WTC11 (cell line): ENCODE measurements around the gene ENG. TPM values are rescaled to one million over a fixed set of nuclear protein-coding genes. Genes with fewer than 3 reads are reported as not detected.

ENCODE experiments used
- ATAC-seq: fragments of 200-7000 bp; cut with Tn5 transposase; 2 replicates; pipeline ENCODE4 v1.10.0; 2021; ENCODE audit warnings: mild to moderate bottlenecking, moderate library complexity
- CTCF ChIA-PET: fragments of 300-600 bp; sonication (Branson Sonifier 250); formaldehyde crosslinking; loops from one replicate; lab custom pipeline; 2021; ENCODE audit warnings: antibody characterized with exemption; lab: Charles Lee
- POLR2A ChIA-PET: fragments of 350-600 bp; sonication (Branson Sonifier 250); formaldehyde crosslinking; loops from one replicate; lab custom pipeline; 2021; ENCODE audit warnings: antibody characterized with exemption; lab: Charles Lee
- DNase-seq: peaks from one replicate; pipeline ENCODE4 v3.0.0; 2021; ENCODE audit warnings: low spot score
- H3K27ac Mint-ChIP-seq: 2 replicates; pipeline ENCODE4 v1.8.0; 2021; ENCODE audit warnings: mixed read lengths
- H3K27me3 Mint-ChIP-seq: 2 replicates; pipeline ENCODE4 v1.8.0; 2021; ENCODE audit warnings: low read depth, mild to moderate bottlenecking, moderate library complexity, mixed read lengths
- H3K36me3 Mint-ChIP-seq: 2 replicates; pipeline ENCODE4 v1.8.0; 2021; ENCODE audit warnings: mixed read lengths
- H3K4me1 Mint-ChIP-seq: 2 replicates; pipeline ENCODE4 v1.8.0; 2022; ENCODE audit warnings: mixed read lengths
- H3K4me3 Mint-ChIP-seq: 2 replicates; pipeline ENCODE4 v1.8.0; 2021; ENCODE audit warnings: mild to moderate bottlenecking, moderate library complexity, mixed read lengths
- H3K9me3 Mint-ChIP-seq: 2 replicates; pipeline ENCODE4 v1.8.0; 2021; ENCODE audit warnings: mixed read lengths
- AR ChIP-seq: fragments of 250-450 bp; sonication (Bioruptor Pico); IDR thresholded peaks from 2 replicates; pipeline ENCODE4 v1.9.0; 2021; ENCODE audit warnings: mild to moderate bottlenecking
- ATF1 ChIP-seq: sonication (generic); formaldehyde crosslinking; IDR thresholded peaks from 2 replicates; pipeline ENCODE4 v1.8.1; 2023; ENCODE audit warnings: mild to moderate bottlenecking, moderate library complexity, missing genetic modification reagents
- CREM ChIP-seq: sonication (generic); formaldehyde crosslinking; IDR thresholded peaks from 2 replicates; pipeline ENCODE4 v1.8.1; 2022; ENCODE audit warnings: mild to moderate bottlenecking, missing genetic modification reagents, moderate library complexity
- E2F4 ChIP-seq: sonication (generic); formaldehyde crosslinking; IDR thresholded peaks from 2 replicates; pipeline ENCODE4 v1.8.1; 2022; ENCODE audit warnings: low read depth, mild to moderate bottlenecking, moderate library complexity, missing genetic modification reagents, borderline replicate concordance
- EMX1 ChIP-seq: fragments of 250-450 bp; sonication (Bioruptor Pico); IDR thresholded peaks from 2 replicates; pipeline ENCODE4 v1.8.0; 2021; ENCODE audit warnings: mild to moderate bottlenecking
- ERG ChIP-seq: fragments of 250-450 bp; sonication (Bioruptor Pico); IDR thresholded peaks from 2 replicates; pipeline ENCODE4 v1.8.0; 2021; ENCODE audit warnings: mild to moderate bottlenecking
- FOXK1 ChIP-seq: sonication (generic); formaldehyde crosslinking; IDR thresholded peaks from 2 replicates; pipeline ENCODE4 v1.8.0; 2022; ENCODE audit warnings: mild to moderate bottlenecking, moderate library complexity, missing genetic modification reagents
- GRHL2 ChIP-seq: fragments of 250-450 bp; sonication (Bioruptor Pico); IDR thresholded peaks from 2 replicates; pipeline ENCODE4 v1.8.0; 2022; ENCODE audit warnings: mild to moderate bottlenecking, moderate library complexity; ENCODE audit not compliant: insufficient replicate concordance, severe bottlenecking
- GTF2I ChIP-seq: fragments of 250-450 bp; sonication (Bioruptor Pico); conservative IDR thresholded peaks from 2 replicates; pipeline ENCODE4 v1.4.0; 2021; ENCODE audit warnings: mild to moderate bottlenecking
- JAZF1 ChIP-seq: fragments of 250-450 bp; sonication (Bioruptor Pico); IDR thresholded peaks from 2 replicates; pipeline ENCODE4 v1.9.0; 2021; ENCODE audit warnings: moderate library complexity, mild to moderate bottlenecking, inconsistent platforms
- MAX ChIP-seq: sonication (generic); formaldehyde crosslinking; IDR thresholded peaks from 2 replicates; pipeline ENCODE4 v1.8.0; 2022; ENCODE audit warnings: mild to moderate bottlenecking, missing genetic modification reagents
- MLX ChIP-seq: sonication (generic); formaldehyde crosslinking; IDR thresholded peaks from 2 replicates; pipeline ENCODE4 v1.8.1; 2023; ENCODE audit warnings: mild to moderate bottlenecking, missing genetic modification reagents, moderate library complexity
- NR3C1 ChIP-seq: sonication (generic); formaldehyde crosslinking; conservative IDR thresholded peaks from 2 replicates; pipeline ENCODE4 v1.8.1; 2023; ENCODE audit warnings: low read depth, mild to moderate bottlenecking, missing genetic modification reagents
- OVOL2 ChIP-seq: fragments of 250-450 bp; sonication (Bioruptor Pico); IDR thresholded peaks from 2 replicates; pipeline ENCODE4 v1.9.0; 2021; ENCODE audit warnings: mild to moderate bottlenecking, borderline replicate concordance
- PRRX2 ChIP-seq: fragments of 250-450 bp; sonication (Bioruptor Pico); IDR thresholded peaks from 2 replicates; pipeline ENCODE4 v1.8.0; 2021; ENCODE audit warnings: mild to moderate bottlenecking
- RORB ChIP-seq: fragments of 250-450 bp; sonication (Bioruptor Pico); IDR thresholded peaks from 2 replicates; pipeline ENCODE4 v1.9.0; 2021; ENCODE audit warnings: mild to moderate bottlenecking
- STAT6 ChIP-seq: sonication (generic); formaldehyde crosslinking; conservative IDR thresholded peaks from 2 replicates; pipeline ENCODE4 v1.8.1; 2023; ENCODE audit warnings: mild to moderate bottlenecking, low read depth, missing genetic modification reagents, moderate library complexity
- TP53 ChIP-seq: sonication (generic); formaldehyde crosslinking; IDR thresholded peaks from 2 replicates; pipeline ENCODE4 v1.8.1; 2023; ENCODE audit warnings: mild to moderate bottlenecking, missing genetic modification reagents
- ZNF416 ChIP-seq: fragments of 250-450 bp; sonication (Bioruptor Pico); IDR thresholded peaks from 2 replicates; pipeline ENCODE4 v1.9.0; 2021; ENCODE audit warnings: mild to moderate bottlenecking, inconsistent platforms
- ZNF423 ChIP-seq: fragments of 250-450 bp; sonication (Bioruptor Pico); IDR thresholded peaks from 2 replicates; pipeline ENCODE4 v2.1.2; 2022; ENCODE audit warnings: mild to moderate bottlenecking, moderate library complexity
- ZNF671 ChIP-seq: fragments of 250-450 bp; sonication (Bioruptor Pico); IDR thresholded peaks from 2 replicates; pipeline ENCODE4 v1.8.0; 2021; ENCODE audit warnings: mild to moderate bottlenecking
- ZSCAN18 ChIP-seq: fragments of 250-450 bp; sonication (Bioruptor Pico); IDR thresholded peaks from 2 replicates; pipeline ENCODE4 v2.1.2; 2022; ENCODE audit warnings: mild to moderate bottlenecking, moderate library complexity
- total RNA-seq: library from RNA; stranded (reverse); gene quantifications from 3 replicates; pipeline ENCODE4 v1.2.3, GENCODE V29; 2021

Gene ENG
- total RNA-seq, 1 experiment from 2014 or later: 4.4 TPM

GRCh38 chr9:127801955-127802575 is 52.4 kb downstream of the ENG start:
- DNase-seq: no peak
- peak overlapping the region; percentile 93 for H3K27ac Mint-ChIP-seq
- TF ChIP-seq TP53 (CRISPR knock-in tag): no peak
- TF ChIP-seq ERG (CRISPR knock-in tag): no peak
- no peak for TF ChIP-seq NR3C1 (CRISPR knock-in tag)
- peaks cover 8% of the 10 kb centered on the region for H3K4me1 Mint-ChIP-seq
- ChIA-PET CTCF (interaction anchor here (1.0 to 2.8 kb wide), 10 partner anchors 10 to 122 kb away, joined by 3 to 17 read pairs (median 7); partner anchors contain the start of genes CDK9, ST6GALNAC4 and TOR2A), POLR2A (interaction anchor here (0.7 to 1.8 kb wide), 4 partner anchors 10 to 200 kb away, joined by 3 to 9 read pairs (median 3); no protein-coding TSS in a partner anchor)
- H3K9me3 Mint-ChIP-seq: no peaks in the 10 kb centered on the region
- H3K36me3 Mint-ChIP-seq: peaks cover 3% of the 10 kb centered on the region
- ATAC-seq: peak; percentile 43
- H3K27me3 Mint-ChIP-seq: no peaks in the 10 kb centered on the region
- peak overlapping the region; percentile 83 for H3K4me3 Mint-ChIP-seq

- no peak overlapping the region for H3K27ac Mint-ChIP-seq
- no peaks in the 10 kb centered on the region for H3K9me3 Mint-ChIP-seq
- ATAC-seq (no peak), DNase-seq (no peak)
- ChIA-PET POLR2A (interaction anchor here (0.6 kb wide), 1 partner anchor 37 kb away, joined by 10 read pairs; no protein-coding TSS in a partner anchor), CTCF (interaction anchor here (0.7 to 1.8 kb wide), 3 partner anchors 11 to 73 kb away, joined by 3 to 5 read pairs (median 3); partner anchors contain the start of gene CDK9)
- TF ChIP-seq MAX: no peak
- TF ChIP-seq E2F4 (CRISPR knock-in tag): no peak
- no peak for TF ChIP-seq ZNF423 (CRISPR knock-in tag)
- no peak for TF ChIP-seq ZNF671 (CRISPR knock-in tag)
- no peak for TF ChIP-seq OVOL2 (CRISPR knock-in tag)
- no peak for TF ChIP-seq RORB (CRISPR knock-in tag)
- TF ChIP-seq GTF2I (CRISPR knock-in tag): no peak
- TF ChIP-seq CREM (CRISPR knock-in tag): no peak
- no peak for TF ChIP-seq STAT6
- no peak for TF ChIP-seq MLX (CRISPR knock-in tag)
- TF ChIP-seq JAZF1 (CRISPR knock-in tag): no peak
- no peak for TF ChIP-seq EMX1 (CRISPR knock-in tag)
- TF ChIP-seq ZNF416: no peak
- TF ChIP-seq ZSCAN18 (CRISPR knock-in tag): no peak
- TF ChIP-seq ATF1 (CRISPR knock-in tag): no peak
- TF ChIP-seq GRHL2: no peak
- TF ChIP-seq FOXK1 (CRISPR knock-in tag): no peak
- no peak for TF ChIP-seq PRRX2 (CRISPR knock-in tag)
- no peak for TF ChIP-seq AR (CRISPR knock-in tag)
- H3K27me3 Mint-ChIP-seq: no peaks in the 10 kb centered on the region
- no peak overlapping the region for H3K4me3 Mint-ChIP-seq
- H3K36me3 Mint-ChIP-seq: peaks cover 4% of the 10 kb centered on the region
- peaks cover 8% of the 10 kb centered on the region for H3K4me1 Mint-ChIP-seq
Measured at GRCh38 chr9:127796852-127797370, 57.5 kb downstream of the ENG start.
